NCI-H1105 (cell line): ENCODE data around the gene CAB39L.

ENCODE experiments used
- DNase-seq: peaks from one replicate; lab custom pipeline; 2025; lab: John Stamatoyannopoulos, UW

Gene CAB39L

DNA sequence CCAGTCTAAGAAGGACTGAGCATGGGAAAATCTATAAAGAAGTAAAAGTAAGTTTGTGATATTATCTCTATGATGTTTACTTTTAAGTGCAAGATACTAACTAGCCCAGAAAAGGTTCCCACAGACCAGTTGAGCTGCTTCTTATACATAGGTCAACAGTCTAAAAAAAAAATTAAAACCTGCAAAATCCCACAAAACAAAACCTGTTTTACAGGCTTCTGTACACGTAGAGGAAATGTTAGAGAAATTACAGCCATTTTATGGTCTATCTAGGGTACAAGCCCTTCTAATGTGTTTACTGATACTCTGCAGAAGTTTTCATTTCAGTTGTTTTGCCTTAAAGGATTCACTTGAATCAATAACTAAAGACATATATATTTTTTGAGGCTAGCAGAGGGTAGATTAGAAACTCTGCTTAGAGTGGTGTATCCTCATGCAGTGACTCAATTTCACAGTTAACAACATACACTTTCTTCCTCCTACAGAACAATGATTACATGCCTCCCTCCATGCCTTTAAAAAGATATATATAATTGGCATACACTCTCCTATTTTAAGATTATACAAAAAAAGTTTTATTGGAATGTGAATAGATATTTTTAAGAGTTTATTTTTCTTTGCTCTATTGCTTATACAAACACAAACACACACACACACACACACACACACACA lies 43.9 kb downstream of the CAB39L start:
- DNase-seq: no peak

DNA sequence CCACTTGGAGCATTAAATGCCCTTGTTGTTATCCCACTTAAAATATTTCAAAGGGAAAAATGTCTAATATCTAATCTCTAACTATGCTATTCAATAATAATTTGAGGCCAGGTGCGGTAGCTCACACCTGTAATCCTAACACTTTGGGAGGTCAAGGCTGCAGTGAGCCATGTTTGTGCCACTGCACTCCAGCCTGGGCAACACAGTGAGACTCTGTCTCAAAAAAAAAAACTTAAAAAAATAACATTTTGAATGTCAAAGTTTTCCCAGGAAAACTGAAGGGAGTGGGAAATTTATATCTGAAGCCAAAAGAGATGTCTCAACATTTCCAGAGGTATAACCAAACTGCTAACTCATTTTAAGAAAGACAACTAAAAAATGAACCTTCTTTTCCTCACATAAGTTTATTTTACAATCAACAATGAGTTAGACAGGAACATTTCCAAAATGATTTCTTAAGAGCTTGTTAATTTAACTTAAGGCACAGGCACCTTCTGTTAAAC lies 47.9 kb downstream of the CAB39L start:
- DNase-seq: no peak

DNA sequence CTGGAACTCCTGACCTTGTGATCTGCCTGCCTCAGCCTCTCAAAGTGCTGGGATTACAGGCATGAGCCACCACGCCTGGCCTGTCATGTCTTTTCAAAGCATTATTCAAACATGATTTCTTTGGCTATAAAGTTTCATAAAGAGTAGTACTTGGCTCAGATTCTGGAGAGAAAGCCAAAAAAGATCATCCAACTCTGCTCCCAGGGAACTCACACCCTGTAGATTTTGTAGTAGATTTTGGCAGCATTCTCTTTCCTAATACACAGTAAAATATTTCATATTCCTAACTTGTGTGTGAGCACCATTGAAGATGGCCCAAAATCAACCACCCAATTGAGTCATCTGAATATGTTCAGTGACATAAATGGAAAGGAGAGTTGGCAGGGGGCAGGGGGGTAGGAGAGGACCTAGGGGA lies 48.4 kb downstream of the CAB39L start:
- DNase-seq: no peak

DNA sequence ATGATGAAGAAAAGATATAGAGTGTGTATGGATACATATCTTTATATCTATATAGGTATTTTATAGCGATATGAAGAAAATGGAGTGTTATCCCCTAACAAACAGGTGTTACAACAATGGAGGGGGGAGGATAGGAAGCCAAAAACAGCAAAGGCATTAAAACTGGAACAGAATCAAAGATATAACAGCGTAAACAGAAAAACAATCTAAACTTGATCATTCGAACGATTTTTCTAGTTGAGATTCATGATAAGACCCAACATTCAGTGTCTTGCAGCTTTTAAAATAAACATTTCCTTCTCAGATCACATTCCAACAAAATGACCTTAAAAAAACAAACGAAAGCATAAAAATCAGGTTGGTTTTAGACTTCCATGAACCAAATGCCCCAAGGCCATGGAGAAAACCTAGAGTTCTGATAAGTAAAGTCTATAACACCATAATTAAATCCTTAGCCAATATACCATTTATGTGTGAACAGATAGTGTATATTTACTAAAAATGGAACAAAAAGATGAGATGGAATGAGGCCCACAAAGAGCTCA lies 55.7 kb downstream of the CAB39L start:
- DNase-seq: no peak

DNA sequence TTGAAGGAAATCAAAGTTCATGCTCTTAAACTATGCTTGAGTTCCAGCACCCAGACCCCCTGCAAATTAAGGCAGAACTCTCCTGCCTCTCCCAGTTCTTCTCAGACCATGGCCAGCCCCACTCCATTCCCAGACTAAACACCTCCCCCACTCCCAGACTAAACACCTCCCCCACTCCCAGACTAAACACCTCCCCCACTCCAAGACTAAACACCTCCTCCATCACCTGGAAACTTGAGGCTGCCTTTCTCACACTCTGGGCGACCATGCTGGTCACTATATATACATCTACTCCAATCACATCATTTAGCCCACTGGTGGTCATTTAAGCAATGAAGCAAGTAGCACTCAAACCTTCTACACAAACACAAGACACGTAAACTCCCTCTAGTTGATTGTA lies 57.2 kb downstream of the CAB39L start:
- DNase-seq: no peak

DNA sequence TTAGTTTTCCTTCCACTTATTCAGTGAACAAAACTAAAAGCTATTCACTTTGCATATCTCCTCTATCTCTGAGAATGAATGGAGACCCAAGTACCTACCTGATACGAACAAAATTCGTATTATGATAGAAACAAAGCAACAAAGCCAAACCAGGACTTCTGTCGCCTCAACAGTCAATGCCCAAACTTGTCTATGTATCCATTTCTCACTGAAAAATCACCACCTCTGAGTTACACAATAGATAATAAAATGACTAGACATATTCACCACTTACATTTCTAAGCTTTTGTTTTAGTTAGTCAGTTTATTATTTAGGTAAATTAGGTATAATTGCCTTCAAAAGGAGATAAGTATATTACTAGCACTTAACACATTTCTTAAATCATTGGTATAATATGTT lies 67.7 kb downstream of the CAB39L start:
- no peak for DNase-seq

DNA sequence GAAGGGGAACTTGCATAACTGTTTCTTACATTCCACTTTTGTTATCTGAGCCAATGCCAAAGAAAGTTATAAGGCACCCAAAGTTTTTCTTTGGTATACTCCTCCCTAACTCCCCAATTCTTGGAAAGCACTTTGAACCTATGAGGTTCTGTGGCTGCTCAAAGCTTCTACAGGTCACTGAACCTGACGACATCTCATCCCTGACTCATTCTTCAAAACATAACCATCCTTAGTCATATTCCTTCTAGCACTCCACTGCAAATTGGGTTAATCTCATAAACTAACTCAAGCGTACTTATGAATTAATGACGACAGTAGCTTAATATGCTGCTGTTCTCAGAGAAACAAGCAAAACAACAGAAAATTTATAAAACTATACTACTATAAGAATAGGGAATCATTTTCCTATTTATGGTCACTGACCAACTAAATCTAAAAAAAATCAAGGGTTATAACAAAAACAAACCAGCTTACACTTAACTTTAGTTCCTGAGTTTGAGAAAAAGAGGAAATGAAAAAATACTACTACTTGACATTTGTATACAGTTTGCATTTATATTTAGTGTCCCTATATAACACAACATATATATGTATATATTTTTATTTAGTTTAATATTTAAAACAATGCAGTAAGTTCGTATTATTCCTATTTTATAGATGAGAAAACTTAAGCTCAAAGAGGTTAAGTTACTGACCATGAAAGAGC lies 69.1 kb downstream of the CAB39L start:
- no peak for DNase-seq

DNA sequence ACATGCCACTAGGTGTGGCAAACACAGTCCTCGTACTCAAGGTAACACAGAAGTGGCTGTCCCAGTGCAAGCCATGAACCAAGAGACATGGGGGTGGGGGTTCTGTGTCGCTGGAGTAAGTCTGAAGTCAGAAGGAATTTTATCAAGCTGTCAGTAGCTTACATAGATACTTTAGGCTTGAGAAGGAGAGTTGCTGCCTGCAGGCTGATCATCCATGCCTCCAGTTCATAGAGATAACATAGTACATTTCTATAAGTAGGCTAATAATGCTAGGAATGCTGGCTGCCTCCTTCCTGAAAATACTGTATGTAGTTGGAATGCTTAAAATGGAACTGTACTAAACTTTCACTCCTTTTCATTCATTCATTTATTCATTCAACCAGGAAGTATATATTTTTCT lies 70.1 kb downstream of the CAB39L start:
- DNase-seq: no peak

DNA sequence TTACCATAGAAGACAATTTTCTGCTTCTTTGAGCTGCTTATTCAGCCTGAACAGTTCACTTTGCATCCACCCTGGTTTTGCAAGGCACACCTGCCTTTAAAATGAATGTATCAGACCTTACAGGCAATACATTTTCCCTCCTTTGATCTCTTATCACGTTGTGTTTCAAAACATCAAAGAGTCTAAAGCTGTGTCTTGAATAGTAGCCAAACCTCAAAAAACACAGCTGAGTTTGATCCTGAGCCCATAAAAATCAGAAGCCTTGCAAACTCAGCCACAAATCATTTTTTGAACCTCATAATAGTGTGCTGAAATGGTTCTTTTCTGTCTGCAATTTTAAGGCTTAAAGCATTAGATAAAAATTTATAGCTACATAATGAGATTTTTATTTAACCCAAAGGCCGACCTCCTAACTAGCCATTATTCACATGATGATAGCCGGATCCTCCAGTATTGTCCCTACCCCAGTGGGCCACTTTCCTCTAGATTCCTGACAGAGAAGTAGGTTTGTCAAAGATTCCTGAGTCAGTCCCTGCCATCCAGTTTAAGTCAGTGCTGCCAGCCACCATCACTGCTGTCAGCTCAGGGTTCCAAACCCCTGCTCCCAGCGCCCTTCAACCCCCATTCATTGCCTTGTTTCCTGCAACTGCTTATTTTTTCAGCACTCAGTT lies 71.8 kb downstream of the CAB39L start:
- DNase-seq: peak; percentile 22

DNA sequence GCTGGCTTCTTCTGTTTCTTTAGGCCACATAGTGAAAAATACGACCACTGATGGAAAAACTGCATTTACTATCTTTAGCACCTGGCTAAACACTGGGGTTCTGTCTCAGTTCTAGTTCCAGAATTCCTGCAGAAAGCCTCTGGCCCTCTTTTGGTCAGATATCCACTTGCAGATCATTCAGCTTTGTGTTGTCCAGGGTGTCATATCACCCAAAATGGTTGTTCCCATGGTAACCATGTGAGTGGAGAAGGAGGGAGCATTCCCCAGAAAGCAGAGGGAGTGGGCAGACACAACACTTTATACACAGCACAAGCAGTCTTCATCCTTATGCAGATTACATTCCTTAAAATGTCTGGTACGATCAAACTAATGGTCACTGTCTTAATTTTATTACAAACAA lies 73.5 kb downstream of the CAB39L start:
- DNase-seq: no peak

DNA sequence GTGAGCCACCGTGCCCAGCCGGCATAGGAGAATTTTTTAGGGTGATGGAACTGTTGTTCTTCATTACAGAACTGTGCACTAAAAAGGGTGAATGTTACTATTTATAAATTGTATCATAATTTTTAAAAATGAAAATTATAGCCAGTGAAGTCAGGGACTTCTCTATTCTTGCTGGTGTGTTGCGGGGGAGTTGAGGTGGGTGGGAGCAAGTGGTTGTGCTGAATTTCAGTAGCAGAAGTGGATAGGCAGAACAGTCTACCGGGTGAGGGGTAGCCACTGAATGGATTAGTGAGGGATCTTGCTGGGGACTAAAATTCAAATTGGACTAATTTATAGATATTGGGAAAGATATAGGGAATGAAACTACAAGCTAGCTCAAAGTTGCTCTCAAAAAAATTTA lies 74.0 kb downstream of the CAB39L start:
- DNase-seq: no peak

DNA sequence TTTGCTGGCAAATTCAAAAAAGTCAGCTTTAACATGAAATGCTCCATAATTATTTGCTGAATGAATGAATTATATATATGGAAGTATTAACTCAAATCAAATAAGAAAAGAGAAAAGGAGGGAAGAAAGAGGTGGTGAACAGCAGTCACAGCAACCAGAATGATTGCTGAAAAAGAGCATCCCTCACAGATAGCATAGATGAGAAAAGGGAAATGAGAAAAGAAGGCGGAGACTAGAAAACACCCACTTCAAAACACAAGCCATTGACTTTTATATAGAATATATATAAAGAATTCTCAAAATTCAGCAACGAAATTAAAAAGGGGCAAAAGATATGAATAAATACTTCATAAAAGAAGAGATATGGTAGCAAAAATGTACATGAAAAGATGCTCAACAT lies 75.2 kb downstream of the CAB39L start:
- DNase-seq: no peak

DNA sequence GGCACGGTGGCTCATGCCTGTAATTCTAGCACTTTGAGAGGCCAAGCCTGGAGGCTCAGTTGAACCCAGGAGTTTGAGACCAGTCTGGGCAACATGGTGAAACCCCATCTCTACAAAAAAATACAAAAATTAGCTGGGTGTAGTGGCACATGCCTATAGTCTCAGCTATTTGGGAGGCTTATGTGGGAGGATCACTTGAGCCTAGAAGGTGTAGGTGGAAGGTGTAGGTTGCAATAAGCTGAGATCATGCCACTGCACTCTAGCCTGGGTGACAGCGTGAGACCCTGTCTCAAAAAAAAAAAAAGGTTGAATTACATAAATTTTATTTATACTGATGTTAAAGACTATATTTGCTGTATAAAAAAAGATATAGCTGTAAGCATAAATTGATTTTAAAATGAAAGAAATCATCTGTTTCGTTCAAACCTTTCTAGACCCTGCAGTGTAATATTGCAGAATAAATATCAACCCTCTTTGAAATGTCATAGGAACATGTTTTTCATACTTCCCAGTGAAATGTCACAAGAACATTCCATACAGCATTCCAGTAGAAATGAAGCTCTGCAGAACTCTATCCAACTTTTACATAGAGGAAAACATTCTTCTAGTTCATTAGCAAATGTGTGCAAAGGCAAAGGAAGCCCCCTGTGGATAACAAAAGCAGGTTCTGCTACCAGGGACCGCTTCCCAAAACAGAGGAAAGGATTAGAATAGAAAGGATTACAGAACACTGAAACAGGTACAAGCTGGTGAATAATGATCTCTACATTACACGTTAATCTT lies 76.0 kb downstream of the CAB39L start:
- DNase-seq: no peak

DNA sequence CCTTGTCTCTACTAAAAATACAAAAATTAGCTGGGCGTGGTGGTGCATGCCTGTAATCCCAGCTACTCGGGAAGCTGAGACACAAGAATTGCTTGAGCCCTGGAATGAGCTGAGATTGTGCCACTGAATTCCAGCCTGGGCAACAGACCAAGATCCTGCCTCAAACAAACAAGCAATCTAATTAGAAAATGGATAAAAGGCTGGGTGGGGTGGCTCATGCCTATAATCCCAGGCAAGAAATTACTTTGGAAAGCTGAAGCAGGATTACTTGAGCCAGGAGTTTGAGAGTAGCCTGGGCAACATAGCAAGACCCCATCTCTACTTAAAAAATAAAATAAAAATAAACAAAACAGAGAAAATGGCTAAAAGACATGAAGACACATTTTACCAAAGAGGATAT lies 77.0 kb downstream of the CAB39L start:
- DNase-seq: no peak

DNA sequence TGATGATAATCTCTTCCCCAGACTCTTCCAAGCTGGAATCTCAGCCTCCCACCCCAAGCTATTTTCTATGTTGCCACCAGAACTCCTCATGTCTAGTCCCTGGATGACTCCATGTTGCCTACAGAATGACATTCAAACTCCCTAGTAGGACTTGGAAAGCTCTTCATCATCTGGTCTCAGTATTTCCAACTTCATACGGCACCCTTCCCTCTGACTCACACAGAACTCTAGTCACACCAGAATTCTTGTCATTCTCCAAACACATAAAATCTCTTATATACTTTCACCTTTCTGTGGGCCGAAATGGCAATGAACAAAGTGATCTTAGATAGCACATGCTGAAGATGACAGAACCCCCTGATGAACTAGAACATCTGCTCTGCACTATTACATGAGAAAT lies 86.2 kb downstream of the CAB39L start:
- DNase-seq: no peak

DNA sequence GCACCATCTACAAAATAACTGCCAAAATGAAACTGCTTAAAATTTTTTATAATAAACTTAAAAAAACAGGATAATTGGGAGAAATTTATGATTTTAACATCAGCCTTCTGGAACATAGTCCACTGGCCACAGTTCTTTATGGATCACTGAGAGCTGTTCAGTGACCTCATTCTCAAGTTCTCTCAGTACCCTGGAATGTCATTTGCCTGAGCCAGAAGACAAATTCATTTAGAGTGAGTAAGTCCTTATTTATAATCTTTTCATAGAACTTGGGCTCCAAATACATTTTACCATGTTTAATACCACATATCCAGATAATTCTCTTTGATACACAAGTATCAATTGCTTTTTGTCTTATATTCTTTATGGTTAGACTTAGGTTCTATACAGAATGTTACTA lies 87.6 kb downstream of the CAB39L start:
- DNase-seq: no peak

DNA sequence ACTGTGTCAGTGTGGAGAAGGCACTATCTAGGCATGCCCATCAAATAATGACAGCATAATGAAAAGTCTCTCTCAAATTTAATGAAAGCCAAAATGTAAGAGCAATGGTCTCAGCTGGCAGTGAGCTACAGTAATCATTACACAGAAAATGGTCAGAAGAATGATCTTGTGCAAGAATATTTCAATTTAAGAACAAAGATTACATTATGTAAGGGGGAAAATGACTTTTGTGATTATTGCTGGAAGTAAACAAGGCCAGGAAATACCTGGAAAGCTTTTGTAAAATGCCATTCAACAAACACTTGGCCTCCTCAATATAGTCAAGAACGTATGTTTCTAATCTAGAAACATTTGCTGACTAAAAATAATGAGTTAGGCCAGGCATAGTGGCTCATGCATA lies 89.1 kb downstream of the CAB39L start:
- DNase-seq: no peak

DNA sequence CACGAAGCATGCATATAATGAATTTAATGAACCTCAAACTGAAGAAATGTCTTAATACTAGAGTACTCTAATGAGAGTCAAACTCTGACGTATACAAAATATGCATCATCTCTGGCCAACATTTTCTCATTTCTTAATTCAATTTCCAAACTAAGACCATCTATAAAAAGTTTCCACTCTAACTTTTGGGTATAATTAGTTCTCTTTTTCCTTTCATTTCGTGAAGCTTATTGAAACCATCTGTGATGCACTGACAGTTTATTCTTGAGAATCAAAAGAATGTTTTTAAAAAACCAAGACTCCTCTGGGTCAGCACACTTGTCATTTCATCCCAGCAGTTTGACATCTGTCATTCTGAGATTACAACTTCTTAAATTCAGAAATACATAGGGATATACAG lies 90.0 kb downstream of the CAB39L start:
- no peak for DNase-seq

DNA sequence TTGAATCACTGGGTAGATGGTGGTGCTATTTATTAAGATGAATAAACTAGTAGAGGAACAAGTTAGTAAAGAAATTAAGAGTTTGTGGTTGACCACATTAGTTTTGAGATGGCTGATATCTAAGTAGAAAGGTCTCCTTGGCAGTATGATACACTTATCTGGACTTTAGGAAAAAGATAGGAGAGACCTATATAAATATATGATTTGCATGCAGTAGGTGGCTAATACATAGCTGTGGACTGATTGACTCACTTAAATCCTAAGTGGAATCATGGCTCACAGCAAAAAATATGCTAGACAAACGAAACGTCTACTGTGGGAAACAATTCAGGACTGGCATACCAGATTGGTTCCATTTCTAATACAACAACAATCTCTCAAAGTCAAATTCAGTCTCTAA lies 92.0 kb downstream of the CAB39L start:
- DNase-seq: no peak

DNA sequence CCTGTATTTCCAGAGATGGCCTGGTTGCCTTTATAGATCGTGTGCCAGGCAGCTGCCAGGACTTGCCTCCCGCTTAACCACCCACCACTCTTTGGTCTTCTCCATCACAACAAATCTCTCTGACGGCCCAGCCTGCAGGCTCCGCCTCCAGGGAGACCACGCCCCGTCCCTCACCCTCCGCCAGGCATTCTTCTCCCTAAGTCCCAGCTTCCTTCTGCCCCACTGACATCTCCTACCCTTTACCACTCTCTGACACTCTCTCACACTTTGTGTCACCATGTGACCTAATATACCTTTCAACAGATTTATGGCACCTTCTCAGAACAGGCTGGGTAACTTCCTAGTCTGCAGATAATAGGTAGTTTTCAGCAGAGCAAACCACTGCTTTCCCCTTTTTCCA lies 95.1 kb downstream of the CAB39L start:
- no peak for DNase-seq

DNA sequence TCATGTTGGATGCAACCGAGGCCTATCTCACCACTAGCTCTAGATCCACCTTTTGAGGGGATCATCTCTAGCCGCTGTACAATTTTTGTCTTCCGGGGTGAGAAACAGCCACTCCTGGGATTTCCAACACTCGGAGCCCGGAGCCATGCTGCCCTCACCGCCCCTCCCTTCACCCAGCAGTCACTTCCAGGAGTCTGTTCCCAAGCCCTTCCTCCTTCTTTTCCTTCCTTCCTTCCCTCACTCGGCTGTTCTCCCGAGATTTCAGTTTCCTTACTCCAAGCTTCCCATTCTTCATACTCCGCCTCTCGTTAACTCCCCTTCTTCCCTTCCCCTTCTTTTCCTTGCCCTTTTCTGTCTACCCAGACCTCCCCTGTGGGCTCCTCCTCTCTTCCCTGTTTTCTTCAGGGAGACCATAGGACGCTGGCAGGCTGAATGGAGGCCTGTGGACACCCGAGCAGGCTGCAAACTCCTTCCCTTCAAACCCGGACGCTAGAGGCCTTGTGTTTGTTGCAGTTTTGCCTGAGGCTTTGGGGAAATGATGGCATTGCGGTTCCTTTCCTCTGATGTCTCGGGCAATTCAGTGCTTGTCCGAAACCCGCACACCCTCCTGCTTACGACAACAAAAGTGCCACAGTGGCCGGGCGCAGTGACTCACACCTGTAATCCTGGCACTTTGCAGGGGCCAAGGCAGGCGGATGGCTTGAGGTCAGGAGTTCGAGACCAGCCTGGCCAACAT lies 96.0 kb downstream of the CAB39L start:
- DNase-seq: no peak

DNA sequence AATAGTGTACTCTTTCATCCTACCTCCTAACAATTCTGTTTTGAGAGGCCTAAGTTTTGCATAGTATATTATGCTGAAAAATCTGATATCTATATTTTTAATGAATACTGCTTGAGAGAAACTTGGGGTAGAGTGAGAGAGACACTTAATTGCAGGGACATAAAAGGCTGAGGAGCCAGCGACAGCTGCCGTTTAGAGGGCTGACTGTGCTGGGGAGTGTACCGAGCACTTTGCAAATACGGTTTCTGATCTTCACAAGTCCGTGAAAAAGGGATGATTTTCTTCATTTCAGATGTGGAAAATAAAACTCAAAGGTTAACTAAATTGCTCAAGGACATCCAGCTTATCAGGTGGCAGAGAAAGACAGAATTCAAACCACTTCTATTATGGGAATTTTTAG lies 97.4 kb downstream of the CAB39L start:
- DNase-seq: no peak
